H9 (cell line): Measurements from ENCODE around the gene SIRPB1. TPM values are rescaled to one million over a fixed set of nuclear protein-coding genes. Genes with fewer than 3 reads are reported as not detected.

Experiments used
- DNase-seq: peaks from one replicate; pipeline ENCODE4 v3.0.0-alpha.2; 2017
- H2AFZ ChIP-seq: one replicate; pipeline ENCODE4 v1.6.1; 2013; ENCODE audit warnings: mild to moderate bottlenecking, low read length, control low read depth, moderate library complexity
- H2AK5ac ChIP-seq: 2 replicates; pipeline ENCODE4 v1.6.1; 2013; ENCODE audit warnings: low read length, control low read depth, mixed read lengths; ENCODE audit not compliant: insufficient read length
- H2BK120ac ChIP-seq: one replicate; pipeline ENCODE4 v1.6.1; 2013; ENCODE audit warnings: low read depth, mild to moderate bottlenecking, low read length, control low read depth, inconsistent platforms; ENCODE audit not compliant: poor library complexity, severe bottlenecking
- H2BK12ac ChIP-seq: 2 replicates; pipeline ENCODE4 v1.6.1; 2013; ENCODE audit warnings: low read length, control low read depth, mixed read lengths, low read depth; ENCODE audit not compliant: insufficient read length
- H2BK15ac ChIP-seq: 2 replicates; pipeline ENCODE4 v1.6.1; 2013; ENCODE audit warnings: low read depth, low read length, control low read depth
- H2BK20ac ChIP-seq: one replicate; pipeline ENCODE4 v1.6.1; 2013; ENCODE audit warnings: low read depth, mild to moderate bottlenecking, low read length, control low read depth, inconsistent platforms; ENCODE audit not compliant: poor library complexity, severe bottlenecking
- H2BK5ac ChIP-seq: 2 replicates; pipeline ENCODE4 v1.6.1; 2013; ENCODE audit warnings: low read length, control low read depth, mixed read lengths; ENCODE audit not compliant: insufficient read length
- H3K14ac ChIP-seq: 2 replicates; pipeline ENCODE4 v1.6.1; 2013; ENCODE audit warnings: low read length, control low read depth; ENCODE audit not compliant: insufficient read depth
- H3K18ac ChIP-seq: 2 replicates; pipeline ENCODE4 v1.6.1; 2013; ENCODE audit warnings: low read depth, mild to moderate bottlenecking, mixed read lengths, low read length, control low read depth; ENCODE audit not compliant: insufficient read length
- H3K23ac ChIP-seq: 2 replicates; pipeline ENCODE4 v1.6.1; 2013; ENCODE audit warnings: low read length, control low read depth, mixed read lengths, low read depth; ENCODE audit not compliant: insufficient read length
- H3K23me2 ChIP-seq: 2 replicates; pipeline ENCODE4 v1.6.1; 2013; ENCODE audit warnings: low read depth, mild to moderate bottlenecking, mixed read lengths, low read length, control low read depth; ENCODE audit not compliant: insufficient read length, poor library complexity, severe bottlenecking
- H3K27ac ChIP-seq: 2 replicates; pipeline ENCODE4 v1.5.1; 2013; ENCODE audit warnings: low read length, control low read depth, mixed read lengths, low read depth; ENCODE audit not compliant: insufficient read length
- H3K27me3 ChIP-seq: 2 replicates; pipeline ENCODE4 v1.6.1; 2013; ENCODE audit warnings: low read length, control low read depth, inconsistent platforms; ENCODE audit not compliant: insufficient read depth
- H3K4ac ChIP-seq: 2 replicates; pipeline ENCODE4 v1.6.1; 2013; ENCODE audit warnings: low read depth, mild to moderate bottlenecking, control low read depth, inconsistent platforms, low read length, moderate library complexity
- H3K4me1 ChIP-seq: 2 replicates; pipeline ENCODE4 v1.6.1; 2013; ENCODE audit warnings: low read length, control low read depth, inconsistent platforms; ENCODE audit not compliant: insufficient read depth
- H3K4me2 ChIP-seq: 2 replicates; pipeline ENCODE4 v1.6.1; 2013; ENCODE audit warnings: low read length, control low read depth, mixed read lengths; ENCODE audit not compliant: insufficient read length, insufficient read depth
- H3K56ac ChIP-seq: 2 replicates; pipeline ENCODE4 v1.6.1; 2013; ENCODE audit warnings: low read depth, mild to moderate bottlenecking, mixed read lengths, low read length, control low read depth; ENCODE audit not compliant: insufficient read length
- H3K79me1 ChIP-seq: 2 replicates; pipeline ENCODE4 v1.6.1; 2013; ENCODE audit warnings: low read depth, mild to moderate bottlenecking, moderate library complexity, low read length, control low read depth, inconsistent platforms; ENCODE audit not compliant: insufficient read depth, poor library complexity, severe bottlenecking
- H3K79me2 ChIP-seq: 2 replicates; pipeline ENCODE4 v1.6.1; 2013; ENCODE audit warnings: low read length, control low read depth, inconsistent platforms; ENCODE audit not compliant: insufficient read depth
- H3K9ac ChIP-seq: 2 replicates; pipeline ENCODE4 v1.6.1; 2013; ENCODE audit warnings: low read length, control low read depth, mixed read lengths; ENCODE audit not compliant: insufficient read length; ENCODE audit errors: extremely low read depth
- H3K9me3 ChIP-seq: one replicate; pipeline ENCODE4 v1.6.1; 2013; ENCODE audit warnings: low read depth, low read length, inconsistent platforms; ENCODE audit not compliant: control insufficient read depth
- H3T11ph ChIP-seq: one replicate; pipeline ENCODE4 v1.6.1; 2013; ENCODE audit warnings: mild to moderate bottlenecking, low read length, control low read depth, inconsistent platforms
- H4K20me1 ChIP-seq: one replicate; pipeline ENCODE4 v1.6.1; 2013; ENCODE audit not compliant: control insufficient read depth, insufficient read length, insufficient read depth
- H4K5ac ChIP-seq: 2 replicates; pipeline ENCODE4 v1.6.1; 2013; ENCODE audit warnings: low read depth, mild to moderate bottlenecking, mixed read lengths, low read length, control low read depth; ENCODE audit not compliant: insufficient read length
- H4K8ac ChIP-seq: replicated peaks from 2 replicates; pipeline ENCODE4 v1.6.1; 2013; ENCODE audit warnings: low read length, control low read depth, mixed read lengths, low read depth; ENCODE audit not compliant: insufficient read length
- H4K91ac ChIP-seq: 2 replicates; pipeline ENCODE4 v1.6.1; 2013; ENCODE audit warnings: low read depth, mild to moderate bottlenecking, moderate library complexity, mixed read lengths, low read length, control low read depth; ENCODE audit not compliant: insufficient read length
- H3K27ac Mint-ChIP-seq, 3 experiments: 2 replicates in 2 of 3; 3 replicates in 1 of 3; pipeline ENCODE4 v1.8.0; 2020 to 2021; ENCODE audit warnings: mixed read lengths in 3 of 3, mild to moderate bottlenecking in 1 of 3, moderate library complexity in 1 of 3
- H3K27me3 Mint-ChIP-seq: 2 replicates; pipeline ENCODE4 v1.8.0; 2021; ENCODE audit warnings: low read depth, mild to moderate bottlenecking, moderate library complexity, mixed read lengths
- H3K36me3 Mint-ChIP-seq, 3 experiments: 2 replicates in 2 of 3; 3 replicates in 1 of 3; pipeline ENCODE4 v1.8.0; 2020 to 2021; ENCODE audit warnings: low read depth in 3 of 3, mixed read lengths in 3 of 3; ENCODE audit not compliant: insufficient read depth in 1 of 3
- H3K4me1 Mint-ChIP-seq, 2 experiments: 2 replicates each; pipeline ENCODE4 v1.8.0; 2020; ENCODE audit warnings: mixed read lengths in 2 of 2
- H3K4me3 Mint-ChIP-seq, 2 experiments: 2 replicates in 1 of 2; 3 replicates in 1 of 2; pipeline ENCODE4 v1.8.0; 2020 to 2021; ENCODE audit warnings: mild to moderate bottlenecking in 2 of 2, mixed read lengths in 2 of 2, moderate library complexity in 1 of 2
- H3K9me3 Mint-ChIP-seq, 2 experiments: 2 replicates in 1 of 2; 3 replicates in 1 of 2; pipeline ENCODE4 v1.8.0; 2020; ENCODE audit warnings: mild to moderate bottlenecking in 2 of 2, mixed read lengths in 2 of 2, moderate library complexity in 1 of 2
- WGBS: extraction: QIAGEN DNeasy Blood & Tissue Kit; methylation state at CpG from one replicate; pipeline ENCODE4 v1.1.7; 2013; ENCODE audit warnings: missing lambda C conversion rate, low lambda C conversion rate, mixed read lengths; ENCODE audit not compliant: insufficient read length; ENCODE audit errors: extremely low coverage; 5-methylcytosine and 5-hydroxymethylcytosine counted together
- total RNA-seq: library from RNA; stranded (reverse); gene quantifications from 2 replicates; pipeline ENCODE4 v1.2.1, GENCODE V29; 2021
- TF ChIP-seq, protein P1 (sequence below): fragments of 200-600 bp; sonication (generic); conservative IDR thresholded peaks from 3 replicates; pipeline ENCODE4 v1.8.0; 2021; ENCODE audit warnings: antibody characterized with exemption, mild to moderate bottlenecking

Gene SIRPB1
- total RNA-seq, 1 experiment from 2014 or later: 1.0 TPM

DNA sequence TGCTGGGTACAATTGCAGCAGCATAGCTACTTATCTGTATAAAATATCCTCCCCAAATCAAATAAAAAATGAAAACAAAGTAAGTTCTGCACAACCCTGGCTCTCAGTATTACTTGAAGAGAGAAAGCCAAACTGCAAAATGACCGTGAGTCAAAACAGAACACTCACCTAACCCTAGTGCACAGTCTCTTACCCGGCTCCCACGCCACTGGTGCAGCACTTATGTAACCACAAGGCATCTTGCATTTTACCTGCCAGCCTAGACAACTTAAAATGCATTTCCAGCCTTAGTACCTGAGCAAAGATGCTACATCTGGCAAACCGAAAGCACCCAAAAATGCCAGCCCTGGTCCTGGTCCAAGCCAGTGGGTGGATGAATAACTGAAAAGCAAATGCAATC lies 12.4 kb upstream of the SIRPB1 start:
- Mint-ChIP-seq H3K4me3 (no peak overlapping the region), H3K36me3 (peaks cover 0 to 2% (median 0%) of the 10 kb centered on the region in 3 experiments; a peak in 1 of 7 replicates), H3K9me3 (peaks cover 0 to 4% of the 10 kb centered on the region in 2 experiments; a peak in 2 of 5 replicates), H3K4me1 (peaks cover 11 to 27% of the 10 kb centered on the region in 2 experiments), H3K27me3 (peaks cover 12% of the 10 kb centered on the region), H3K27ac (no peak overlapping the region)
- peaks cover 3% of the 10 kb centered on the region; the same call in 1 of the 2 replicates for H3K4me1 ChIP-seq
- H4K8ac ChIP-seq: no peak overlapping the region
- H3K56ac ChIP-seq: no peak overlapping the region
- H3K23me2 ChIP-seq: no peaks in the 10 kb centered on the region
- H2BK5ac ChIP-seq: no peak overlapping the region
- no peak overlapping the region for H3K18ac ChIP-seq
- no peak overlapping the region for H3K27ac ChIP-seq
- no CpG with 5 or more reads among the region's 4 CpGs for WGBS
- H4K5ac ChIP-seq: no peak overlapping the region
- no peak overlapping the region for H2BK120ac ChIP-seq
- H4K20me1 ChIP-seq: no peaks in the 10 kb centered on the region
- no peaks in the 10 kb centered on the region for H3K79me2 ChIP-seq
- no peak overlapping the region for H3K9ac ChIP-seq
- H2BK20ac ChIP-seq: no peak overlapping the region
- no peak overlapping the region for H3T11ph ChIP-seq
- H3K4ac ChIP-seq: no peak overlapping the region
- no peak overlapping the region for H2AFZ ChIP-seq
- no peak overlapping the region for H4K91ac ChIP-seq
- H3K14ac ChIP-seq: no peak overlapping the region
- no peak overlapping the region for H3K4me2 ChIP-seq
- no peak overlapping the region for H2AK5ac ChIP-seq
- no peak for DNase-seq
- H3K23ac ChIP-seq: no peak overlapping the region
- H3K27me3 ChIP-seq: no peaks in the 10 kb centered on the region
- H3K9me3 ChIP-seq: no peaks in the 10 kb centered on the region
- H2BK12ac ChIP-seq: no peak overlapping the region
- no peak overlapping the region for H2BK15ac ChIP-seq
- no peaks in the 10 kb centered on the region for H3K79me1 ChIP-seq
- TF ChIP-seq, protein P1, sequence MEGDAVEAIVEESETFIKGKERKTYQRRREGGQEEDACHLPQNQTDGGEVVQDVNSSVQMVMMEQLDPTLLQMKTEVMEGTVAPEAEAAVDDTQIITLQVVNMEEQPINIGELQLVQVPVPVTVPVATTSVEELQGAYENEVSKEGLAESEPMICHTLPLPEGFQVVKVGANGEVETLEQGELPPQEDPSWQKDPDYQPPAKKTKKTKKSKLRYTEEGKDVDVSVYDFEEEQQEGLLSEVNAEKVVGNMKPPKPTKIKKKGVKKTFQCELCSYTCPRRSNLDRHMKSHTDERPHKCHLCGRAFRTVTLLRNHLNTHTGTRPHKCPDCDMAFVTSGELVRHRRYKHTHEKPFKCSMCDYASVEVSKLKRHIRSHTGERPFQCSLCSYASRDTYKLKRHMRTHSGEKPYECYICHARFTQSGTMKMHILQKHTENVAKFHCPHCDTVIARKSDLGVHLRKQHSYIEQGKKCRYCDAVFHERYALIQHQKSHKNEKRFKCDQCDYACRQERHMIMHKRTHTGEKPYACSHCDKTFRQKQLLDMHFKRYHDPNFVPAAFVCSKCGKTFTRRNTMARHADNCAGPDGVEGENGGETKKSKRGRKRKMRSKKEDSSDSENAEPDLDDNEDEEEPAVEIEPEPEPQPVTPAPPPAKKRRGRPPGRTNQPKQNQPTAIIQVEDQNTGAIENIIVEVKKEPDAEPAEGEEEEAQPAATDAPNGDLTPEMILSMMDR: no peak
